CD4-positive, alpha-beta T cell treated with Interleukin-21 for 1 hour (primary cell): ENCODE measurements around the gene SEMA3F.
"Not testable (repeated sequence)": the region's sequence is repeated elsewhere in the genome, so short reads cannot be mapped to it uniquely, and the experiment has no call there.

ENCODE experiments used
- DNase-seq: peaks from one replicate; pipeline ENCODE4 v3.0.0-alpha.2; 2020

Gene SEMA3F

DNA sequence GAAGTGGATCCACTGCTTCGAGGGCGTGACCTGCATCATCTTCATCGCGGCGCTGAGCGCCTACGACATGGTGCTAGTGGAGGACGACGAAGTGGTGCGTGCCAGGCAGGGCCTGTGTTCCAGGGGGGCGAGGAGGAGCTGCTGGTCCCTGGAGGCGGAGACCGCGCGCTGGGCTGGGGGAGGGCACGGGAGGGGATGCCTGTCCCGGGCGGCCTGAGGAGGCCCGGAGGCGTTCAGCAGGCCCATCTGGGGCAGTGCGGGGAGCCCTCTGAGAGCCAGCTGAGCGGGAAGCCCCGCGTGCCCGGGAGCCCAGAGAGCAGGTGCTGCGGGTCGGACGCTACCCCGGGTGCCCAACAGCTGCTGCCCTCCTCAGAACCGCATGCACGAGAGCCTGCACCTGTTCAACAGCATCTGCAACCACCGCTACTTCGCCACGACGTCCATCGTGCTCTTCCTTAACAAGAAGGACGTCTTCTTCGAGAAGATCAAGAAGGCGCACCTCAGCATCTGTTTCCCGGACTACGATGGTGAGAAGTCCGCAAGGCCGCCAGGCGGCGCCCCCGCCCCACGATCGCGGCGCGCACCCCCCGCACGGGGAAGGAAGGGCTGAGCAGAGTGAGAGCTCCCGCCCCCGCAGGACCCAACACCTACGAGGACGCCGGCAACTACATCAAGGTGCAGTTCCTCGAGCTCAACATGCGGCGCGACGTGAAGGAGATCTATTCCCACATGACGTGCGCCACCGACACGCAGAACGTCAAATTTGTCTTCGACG lies 39.2 kb downstream of the SEMA3F start:
- peak; percentile 88 for DNase-seq

DNA sequence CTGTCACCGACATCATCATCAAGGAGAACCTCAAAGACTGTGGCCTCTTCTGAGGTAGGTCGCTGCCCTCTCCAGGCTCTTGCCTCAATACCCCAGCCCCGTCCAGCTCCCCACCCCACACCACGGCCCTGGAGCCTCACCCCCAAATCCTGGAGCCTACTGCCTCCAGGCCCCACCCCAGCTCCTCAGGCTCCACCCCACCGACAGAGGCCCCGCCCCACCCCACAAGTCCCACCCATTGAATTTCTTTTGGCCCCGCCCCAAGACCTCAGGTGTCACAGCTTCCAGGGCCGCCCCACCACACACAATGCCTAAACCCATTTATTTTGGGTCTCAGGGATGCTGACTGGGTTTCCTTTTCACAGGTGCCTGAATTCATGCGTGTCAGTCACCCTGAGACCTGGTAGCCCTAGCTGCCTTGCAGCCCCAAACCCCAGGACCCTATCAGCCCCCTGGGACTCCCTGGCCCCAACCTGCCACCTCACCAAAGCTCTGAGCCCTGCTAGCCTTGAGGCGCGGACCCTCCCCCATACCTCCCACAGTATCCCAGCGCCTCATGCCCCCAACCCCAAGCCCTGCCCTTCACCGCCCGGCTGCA lies 39.9 kb downstream of the SEMA3F start:
- DNase-seq: peak; percentile 57

DNA sequence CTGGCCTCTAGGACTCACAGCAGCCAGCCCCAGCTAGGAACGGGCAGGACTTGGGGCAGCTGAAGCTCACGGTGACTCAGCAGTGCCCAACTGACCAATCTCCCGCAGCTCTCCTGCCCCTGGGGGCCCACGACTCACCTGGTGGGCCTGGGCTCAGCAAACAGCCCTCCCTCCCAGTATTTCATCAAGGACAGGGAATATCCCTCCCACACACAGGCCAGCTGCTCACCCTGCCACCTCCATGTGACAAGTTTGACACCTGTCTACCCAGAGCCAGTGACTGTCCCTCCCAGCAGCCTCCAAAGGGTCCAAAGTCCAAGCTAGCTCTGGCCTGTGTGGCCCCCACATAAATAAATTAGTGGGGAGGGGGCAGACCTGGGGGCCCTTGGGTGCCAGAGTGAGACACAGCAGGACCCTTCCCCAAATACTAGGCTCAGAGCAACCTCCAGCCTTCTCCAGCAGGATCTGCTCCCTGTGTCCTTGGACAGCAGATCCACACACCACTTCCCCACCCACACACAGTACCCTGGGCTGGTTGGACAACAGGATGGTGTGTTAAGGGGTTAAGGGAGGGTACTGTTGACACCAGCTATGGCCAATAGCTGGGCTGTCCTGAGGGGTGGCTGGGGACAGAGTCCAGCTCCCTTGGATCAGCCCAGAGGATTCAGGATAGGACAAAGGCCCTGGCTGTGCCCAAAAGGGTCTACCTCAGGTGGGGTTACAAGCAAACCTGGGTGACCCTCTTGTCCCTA lies 40.6 kb downstream of the SEMA3F start:
- no peak for DNase-seq

DNA sequence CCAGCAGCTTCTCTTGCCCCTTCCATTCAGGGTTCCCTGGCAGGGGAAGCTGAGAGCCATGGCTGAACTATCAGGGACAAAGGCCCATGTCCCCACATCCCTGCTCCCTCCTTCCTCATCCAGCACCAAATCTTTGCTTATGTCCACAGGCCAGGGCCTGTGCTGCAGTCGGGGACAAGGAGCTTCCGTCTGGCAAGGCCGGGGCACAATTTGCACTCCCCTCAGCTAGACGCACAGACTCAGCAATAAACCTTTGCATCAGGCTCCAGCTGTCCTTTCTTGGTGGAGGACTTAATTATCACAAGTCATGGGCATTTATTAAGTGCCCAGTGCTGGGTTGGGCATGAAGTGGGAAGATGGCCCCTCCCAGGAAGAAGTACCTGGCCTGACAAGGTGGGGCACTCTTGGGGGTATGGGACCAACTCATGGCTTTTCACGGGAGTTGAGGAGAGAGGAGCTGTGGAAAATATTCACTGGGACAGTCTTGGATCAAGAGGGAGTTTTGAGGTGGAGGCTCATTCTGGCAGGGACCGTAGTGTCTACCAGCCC lies 41.2 kb downstream of the SEMA3F start:
- no peak for DNase-seq

DNA sequence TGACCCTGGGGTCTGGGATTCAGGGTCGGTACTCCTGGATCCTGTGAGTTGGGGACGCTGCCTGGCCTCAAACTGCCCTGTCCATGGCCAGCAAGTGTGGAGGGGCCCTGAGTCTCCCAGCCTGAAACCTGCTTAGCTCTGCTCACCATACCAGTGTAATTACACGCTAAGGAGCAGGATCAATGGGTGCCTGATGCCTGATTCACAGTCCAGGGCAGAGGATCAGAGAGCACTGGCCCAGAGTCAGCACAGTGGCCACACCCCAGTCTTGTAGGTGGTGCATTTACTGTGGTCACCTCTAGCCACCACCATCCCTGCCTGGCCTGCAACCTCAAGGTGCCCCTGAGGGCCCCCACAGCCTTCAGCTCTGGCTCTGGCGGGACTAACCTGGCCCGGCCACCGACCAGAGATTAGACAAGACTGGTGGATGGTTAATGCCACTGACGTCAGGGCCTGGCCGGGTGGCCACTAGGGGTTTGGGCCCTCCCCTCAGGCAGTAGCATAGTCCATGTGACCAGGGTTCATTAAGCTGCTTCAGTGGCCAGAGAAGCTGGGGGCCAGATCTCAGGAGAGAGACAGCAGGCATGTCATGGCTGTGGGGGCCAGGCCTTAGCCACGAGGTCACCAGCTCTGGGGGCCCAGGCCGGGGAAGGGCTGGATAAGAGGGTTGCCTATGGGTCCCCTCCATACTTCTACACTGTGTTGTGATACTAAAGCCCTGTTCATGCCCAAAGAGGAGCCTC lies 46.6 kb downstream of the SEMA3F start:
- DNase-seq: no peak

DNA sequence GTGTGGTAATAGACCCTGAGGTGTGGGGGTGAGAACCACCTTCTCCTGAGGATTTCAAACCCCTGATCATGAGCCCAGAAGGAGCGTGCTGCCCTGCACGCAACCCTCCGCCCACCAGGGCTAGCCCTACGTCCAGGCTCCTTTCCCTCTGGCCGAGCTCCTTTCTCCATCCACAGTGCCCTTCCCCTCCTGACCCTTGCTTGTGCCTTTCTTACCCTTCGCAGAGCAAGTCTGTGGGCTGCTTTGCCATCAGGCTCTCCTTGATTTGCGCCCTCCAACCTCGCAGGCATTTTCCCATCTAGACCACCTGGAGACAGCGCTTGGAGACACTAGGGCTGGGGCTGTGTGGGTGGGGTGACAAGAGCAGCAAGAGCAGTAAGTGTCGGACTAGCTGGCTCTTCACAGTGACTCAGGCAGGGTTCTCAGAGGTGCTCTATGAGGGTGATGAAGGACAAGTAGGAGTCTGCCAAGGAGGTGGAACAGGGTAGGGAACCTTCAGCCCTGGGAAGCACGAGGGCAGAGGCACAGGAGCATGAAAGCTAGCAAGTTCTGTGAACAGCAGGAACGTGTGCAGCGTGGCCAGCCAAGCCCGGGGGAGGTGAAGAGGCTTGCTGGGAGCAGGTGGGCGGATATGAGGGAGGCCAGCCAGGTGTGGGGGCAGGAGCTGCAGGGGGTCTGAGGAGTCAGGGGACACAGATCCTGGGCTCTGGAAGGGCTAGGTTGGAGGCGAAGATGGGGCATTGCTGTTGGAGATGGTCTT lies 47.4 kb downstream of the SEMA3F start:
- DNase-seq: no peak

DNA sequence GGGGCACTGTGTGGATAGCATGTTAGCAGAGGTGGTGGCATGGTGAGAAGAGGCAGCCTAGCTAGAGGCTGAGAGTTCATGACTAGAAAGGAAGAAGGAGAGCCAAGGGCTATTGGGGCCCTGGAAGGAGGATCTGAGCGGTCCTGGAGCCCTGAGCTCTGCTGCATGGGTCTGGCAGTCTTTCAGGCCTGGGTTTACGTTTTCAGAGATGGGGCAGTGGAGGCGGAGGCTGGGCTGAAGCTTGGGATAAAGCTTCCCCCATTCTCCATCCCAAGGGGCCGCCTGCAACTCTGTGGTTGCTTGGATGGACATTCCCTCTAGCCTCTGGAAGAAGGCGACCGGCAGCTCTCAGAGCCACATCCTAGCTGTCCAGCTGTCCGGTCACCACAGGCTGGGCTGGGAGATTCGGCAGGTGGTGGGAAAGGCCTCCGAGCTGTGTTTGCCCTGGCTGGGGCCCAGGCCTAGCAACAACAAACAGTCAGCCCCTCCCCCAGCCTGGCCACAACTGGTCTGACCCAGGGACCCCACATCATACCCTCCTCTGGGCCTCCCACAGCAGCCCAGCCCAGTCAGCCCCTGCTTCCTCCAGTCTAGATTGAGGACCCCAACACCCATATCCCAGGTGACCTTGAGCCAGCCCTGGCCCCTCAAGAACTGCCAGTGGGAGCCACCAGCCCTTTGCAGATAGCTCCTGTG lies 48.1 kb downstream of the SEMA3F start:
- DNase-seq: no peak

DNA sequence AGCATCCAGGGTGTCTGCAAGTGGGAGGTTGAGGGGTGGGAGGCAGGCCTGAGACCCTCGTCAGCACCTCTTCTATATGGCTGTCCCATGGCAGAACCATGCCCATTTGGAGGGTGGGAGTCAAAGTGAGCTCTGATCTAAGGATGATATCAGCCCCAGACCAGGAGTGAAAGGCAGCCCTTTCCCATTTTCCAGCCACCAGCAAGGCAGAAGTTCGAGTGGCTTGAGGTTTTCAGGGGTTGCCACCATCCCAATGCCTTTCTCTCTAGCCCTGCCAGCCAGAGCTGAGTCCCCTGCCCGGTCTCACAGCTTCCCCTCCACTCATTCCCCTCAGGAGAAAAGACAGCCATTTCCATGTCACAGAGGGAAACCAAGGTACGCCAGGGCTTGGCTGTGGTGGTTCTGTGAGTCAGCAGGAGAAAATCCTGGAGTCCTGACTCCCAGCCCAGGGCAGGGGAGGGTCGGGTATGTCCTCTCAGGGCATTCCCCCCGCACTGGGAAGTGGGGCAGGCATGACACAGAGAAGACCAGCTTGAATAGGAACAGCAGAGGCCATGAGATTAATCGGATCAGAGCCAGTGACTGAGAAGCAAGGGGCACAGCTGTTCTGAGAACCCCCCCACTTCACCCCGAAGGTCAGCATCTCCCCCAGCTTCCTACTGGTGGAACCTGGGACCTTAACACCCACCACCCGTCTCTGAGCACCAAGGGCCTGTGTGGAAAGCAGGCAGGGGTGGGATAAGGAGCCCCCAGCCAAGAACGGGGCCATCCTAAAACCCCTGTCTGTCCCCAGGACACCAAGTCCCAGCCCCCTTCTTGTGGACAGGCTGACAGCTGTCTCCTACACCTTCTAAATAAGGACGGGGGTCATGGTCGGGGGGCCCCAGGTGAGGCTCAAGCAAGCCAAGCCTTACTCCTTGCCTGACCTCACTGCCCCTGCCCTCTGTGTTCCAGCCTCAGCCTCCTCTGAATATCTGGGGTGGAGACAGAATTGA lies 49.0 kb downstream of the SEMA3F start:
- no peak for DNase-seq

DNA sequence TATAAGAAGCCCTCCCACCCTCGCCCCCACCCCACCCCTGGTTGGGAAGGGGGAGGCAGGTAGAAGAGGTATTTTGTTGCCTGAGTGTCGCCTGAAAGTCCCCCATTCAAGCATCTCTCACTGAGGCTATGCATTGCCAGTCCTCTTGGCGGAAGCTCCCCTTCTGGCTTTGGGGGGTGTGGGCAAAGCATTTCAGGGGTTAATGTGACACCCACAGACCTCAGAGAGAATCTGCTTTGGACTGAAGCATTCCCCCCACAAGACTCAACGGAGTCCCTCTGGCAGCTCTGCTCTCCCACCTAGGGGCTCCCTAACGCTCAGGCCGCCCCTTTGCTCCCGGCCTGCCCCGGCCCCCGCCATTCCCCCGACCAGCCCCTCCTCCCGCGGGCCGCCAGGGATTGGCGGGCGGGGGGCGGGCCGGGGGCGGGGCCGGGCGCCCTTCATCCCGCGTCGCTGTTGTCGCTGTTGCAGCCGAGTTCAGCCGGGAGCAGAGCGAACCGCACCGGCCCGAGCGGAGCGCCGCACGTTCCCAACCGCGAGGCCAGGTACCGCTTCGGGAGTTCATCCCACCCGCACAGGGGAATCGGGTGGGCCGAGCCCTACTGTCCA lies 49.8 kb downstream of the SEMA3F start, which contains the start of gene SLC38A3:
Gene SLC38A3, plus strand, starts transcription at position 468 of the 609 bp plus-strand sequence. CDS start 8,929 bp downstream, outside the sequence.
- no peak for DNase-seq

DNA sequence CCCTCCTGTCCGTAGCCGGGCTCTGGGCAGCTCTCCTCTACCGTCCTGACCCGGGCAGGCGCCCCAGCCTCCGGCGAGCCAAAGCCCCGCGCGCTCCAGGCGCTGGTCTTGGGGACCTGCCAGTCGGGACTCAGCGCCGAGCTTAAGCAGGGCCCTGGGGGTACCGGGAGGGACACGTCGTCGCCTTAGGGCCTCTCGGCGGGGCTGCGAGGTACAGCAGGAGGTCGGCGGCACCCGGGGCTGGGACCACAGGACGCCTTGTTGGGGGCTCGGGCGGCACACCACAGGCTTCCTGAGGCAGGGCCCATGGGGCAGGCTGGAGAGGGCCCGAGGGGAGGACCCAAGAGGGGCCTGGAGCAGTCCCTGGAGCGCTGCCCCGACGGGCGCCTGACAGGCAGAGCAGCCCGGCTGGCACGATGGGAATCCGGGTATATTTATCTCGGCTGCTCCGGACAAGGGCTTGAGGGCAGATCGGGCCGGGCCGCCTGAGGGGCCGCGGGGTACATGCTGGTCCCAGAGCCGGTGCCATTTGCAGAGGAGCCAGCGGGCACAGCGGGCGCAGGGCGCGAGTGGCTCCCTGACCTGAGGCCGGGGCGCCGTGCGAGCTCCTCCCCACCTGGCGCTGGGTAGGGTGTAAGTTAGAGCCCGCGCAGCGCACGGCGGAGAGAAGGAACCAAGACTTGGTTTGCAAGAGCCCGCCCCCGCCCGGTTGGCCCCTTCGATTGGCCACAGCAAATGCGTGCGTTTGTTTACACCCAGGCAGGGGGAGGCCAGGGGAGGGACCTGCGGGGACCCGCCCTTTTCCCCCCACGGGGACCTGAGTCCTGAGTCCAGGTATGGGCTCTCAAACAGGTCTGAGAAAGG lies 50.5 kb downstream of the SEMA3F start:
- DNase-seq: peak; percentile 34

DNA sequence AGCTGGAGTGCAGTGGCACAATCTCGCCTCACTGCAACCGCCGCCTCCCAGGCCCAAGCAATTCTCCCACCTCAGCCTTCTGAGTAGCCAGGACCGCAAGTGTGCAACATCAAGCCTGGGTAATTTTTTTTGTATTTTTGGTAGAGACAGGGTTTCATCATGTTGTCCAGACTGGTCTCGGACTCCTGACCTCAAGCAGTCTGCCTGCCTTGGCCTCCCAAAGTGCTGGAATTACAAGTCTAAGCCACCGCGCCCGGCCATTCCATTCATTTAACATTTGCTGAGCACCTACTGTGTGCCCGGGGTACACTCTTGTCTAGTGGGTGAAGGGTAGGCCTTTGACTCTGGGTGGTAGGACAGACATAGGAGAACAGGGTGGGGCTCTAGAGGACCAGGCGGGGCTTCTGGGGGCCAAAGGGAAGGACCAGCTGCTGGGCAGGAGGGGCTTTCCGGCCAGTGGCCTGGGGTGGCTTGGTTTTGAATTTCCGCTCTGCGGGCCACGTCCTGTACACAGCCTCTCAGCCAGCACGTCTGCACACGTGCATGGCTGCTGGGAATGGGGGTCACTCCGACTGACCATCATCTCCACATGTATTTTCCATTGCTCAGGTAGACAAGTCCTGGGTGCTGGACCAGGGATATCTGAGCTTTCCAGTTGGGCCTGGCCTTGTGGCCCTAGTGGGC lies 52.4 kb downstream of the SEMA3F start:
- no peak for DNase-seq

DNA sequence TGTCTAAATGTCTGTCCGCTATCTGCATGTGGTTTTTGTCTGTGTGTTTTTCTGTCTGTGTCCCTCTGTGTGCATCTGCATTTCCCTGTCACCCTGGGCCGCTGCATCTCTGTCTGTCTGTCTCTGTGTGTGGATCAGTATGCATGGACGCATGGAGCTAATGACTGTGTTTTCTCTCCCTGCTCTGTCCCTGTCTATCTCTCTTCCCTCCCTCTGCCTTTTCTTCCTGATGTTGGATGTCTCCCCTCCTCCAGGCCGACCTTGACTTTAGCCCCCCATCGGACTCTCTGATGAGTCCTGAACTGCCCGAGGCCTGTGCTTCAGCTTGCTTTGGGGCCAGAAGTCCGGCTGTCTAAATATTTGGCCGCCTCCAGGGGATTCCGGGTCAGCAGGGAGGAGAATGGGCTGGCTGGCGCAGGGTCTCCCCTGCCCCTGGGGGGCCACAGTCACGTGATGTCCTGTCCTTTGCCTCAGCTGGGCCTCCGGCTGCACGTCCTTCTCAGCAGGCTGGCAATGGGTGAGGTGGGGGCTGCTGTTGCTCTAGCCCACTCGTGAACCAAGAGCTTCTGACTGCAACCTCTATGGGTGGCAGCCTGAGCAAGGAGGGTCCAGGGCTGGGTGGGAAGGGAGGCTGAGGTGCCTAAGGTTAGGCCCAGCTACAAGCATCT lies 53.7 kb downstream of the SEMA3F start:
- DNase-seq: no peak

DNA sequence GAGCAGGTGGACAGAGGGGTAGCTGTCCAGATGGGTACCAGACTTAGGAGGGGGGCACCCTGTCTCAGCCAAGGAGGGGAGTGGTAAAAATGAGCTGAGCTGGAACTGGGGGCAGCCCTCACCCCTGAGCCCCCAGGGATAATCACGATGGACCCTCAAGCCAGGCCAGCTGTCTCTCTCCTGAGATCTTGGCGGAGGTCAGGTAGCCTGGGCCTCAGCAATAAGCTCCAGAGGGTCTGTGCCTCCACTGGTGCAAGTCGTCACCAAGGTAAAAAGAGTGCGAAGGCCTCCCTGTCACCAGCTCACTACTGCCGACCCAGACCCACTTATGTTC lies 55.0 kb downstream of the SEMA3F start:
- DNase-seq: no peak

DNA sequence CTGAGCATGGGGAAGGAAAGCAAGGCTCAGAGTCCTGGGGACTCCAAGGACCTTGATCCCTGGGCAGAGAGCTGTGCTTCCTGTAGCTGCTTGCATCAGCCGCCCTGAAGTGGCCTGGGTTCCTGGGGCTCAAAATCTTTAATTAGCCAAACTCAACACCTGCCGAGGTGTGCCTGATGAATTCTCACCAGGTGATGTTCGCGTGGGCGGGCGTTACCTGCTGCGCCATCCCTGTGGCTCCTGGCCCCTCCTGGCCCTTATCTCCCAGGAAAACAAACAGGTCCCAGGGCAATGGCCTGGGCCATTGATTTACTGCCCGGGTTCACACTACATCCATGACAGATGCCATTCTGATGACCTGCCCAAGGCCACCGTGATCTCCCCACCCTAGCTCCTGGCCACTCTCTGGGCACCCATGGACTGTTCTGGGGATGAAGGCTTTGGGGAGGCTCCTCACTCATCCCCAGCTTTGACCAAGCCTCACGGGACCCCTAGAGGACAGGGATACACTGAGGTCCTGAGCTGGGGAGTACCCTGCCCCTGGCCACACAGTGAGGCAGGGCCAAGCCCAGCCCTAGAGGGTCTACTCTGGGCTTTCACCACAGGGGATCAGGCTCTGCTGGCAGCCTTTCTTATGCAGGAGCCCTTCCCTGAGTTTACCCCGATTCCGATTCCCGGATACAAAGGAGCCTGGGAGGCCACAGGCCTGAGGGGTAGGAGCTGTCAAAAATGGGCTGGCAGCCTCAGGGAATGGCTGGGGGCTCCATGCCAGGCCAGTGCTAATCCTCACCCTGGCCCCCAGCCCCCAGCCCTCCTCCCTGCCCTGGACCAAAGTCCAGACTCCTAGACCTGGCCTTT lies 55.6 kb downstream of the SEMA3F start:
- no peak for DNase-seq

DNA sequence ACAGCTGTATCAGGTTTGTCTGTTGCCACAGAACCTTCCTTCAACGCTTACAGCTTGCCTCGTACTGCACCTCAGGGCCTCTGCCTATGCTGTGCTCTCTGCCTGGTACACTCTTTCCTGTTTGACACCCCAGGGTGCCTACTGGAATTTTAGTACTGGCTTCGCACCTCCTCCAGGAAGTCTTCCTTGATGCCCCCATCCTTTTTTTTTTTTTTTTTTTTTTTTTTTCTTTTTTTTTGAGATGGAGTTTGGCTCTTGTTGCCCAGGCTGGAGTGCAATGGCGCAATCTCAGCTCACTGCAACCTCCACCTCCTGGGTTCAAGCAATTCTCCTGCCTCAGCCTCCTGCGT lies 56.2 kb downstream of the SEMA3F start:
- DNase-seq: not testable (repeated sequence)

DNA sequence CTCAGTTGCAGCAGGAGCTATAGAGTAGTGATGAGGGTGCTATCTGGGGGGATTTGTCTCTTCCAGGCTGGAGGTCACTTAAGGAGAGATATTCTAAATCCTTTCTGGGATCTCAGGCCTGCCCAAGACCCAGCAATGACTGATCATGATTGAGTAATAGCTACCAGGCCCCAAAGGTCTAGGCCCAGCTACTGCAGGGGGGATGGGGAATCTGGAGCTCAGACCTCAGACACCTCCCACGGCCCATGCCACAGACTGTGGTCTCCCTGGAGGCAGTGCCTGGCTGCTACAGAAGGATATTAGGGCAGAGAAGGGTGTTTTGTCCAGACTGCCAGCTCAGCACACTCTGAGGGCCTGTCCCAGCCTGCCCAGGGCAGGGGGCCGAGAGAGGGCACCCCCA lies 56.8 kb downstream of the SEMA3F start:
- DNase-seq: no peak

DNA sequence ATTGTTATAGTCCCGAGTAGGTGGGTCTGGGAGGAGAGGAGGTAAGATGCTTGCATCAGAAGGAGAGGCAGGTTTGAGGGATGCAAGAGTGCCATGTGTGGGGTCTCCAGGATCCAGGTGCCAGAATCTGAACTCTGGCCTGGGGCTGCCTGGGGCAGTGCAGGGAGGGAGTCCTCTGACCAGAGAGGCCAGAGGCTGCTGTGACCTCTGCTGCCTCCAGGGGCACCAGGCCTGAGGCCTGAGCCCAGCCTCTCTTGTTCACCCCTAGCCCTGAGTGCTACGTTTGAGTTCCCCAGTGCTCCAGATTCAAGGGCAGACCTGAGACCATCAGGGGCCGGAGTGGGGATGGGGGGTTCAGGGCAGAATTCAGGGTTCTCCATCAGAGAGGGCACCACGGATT lies 57.4 kb downstream of the SEMA3F start:
- DNase-seq: no peak
